Stimulated activated CD4-positive, alpha-beta T cell treated with anti-CD3 and anti-CD28 coated beads, Interleukin-4, amount 100 ng/mL, for 48 hours (primary cell): Measurements from ENCODE around the gene BRD3OS.

Source experiments
- DNase-seq, 2 donors: peaks; one replicate each; pipeline ENCODE4 v3.0.0-alpha.2; 2020; ENCODE audit warnings: low read depth in 2 of 2

Gene BRD3OS

GRCh38 chr9:134033516-134034214 lies 8.4 kb downstream of the BRD3OS start:
- no peak for DNase-seq

GRCh38 chr9:134034215-134035040 lies 9.1 kb downstream of the BRD3OS start:
- no peak for DNase-seq

GRCh38 chr9:134035041-134036039 lies 10.1 kb downstream of the BRD3OS start:
- DNase-seq: no peak

GRCh38 chr9:134036130-134036529 lies 10.8 kb downstream of the BRD3OS start:
- no peak for DNase-seq

GRCh38 chr9:134037641-134038040 lies 12.4 kb downstream of the BRD3OS start:
- DNase-seq: no peak

- DNase-seq: no peak
Observed at GRCh38 chr9:134039386-134040175, 14.3 kb downstream of the BRD3OS start.

GRCh38 chr9:134040176-134040565 lies 14.9 kb downstream of the BRD3OS start:
- DNase-seq: no peak

- DNase-seq: no peak
Observed at GRCh38 chr9:134040781-134041648, 15.7 kb downstream of the BRD3OS start.

GRCh38 chr9:134041649-134041962 lies 16.3 kb downstream of the BRD3OS start:
- DNase-seq: no peak

GRCh38 chr9:134043531-134043988 lies 18.3 kb downstream of the BRD3OS start:
- no peak for DNase-seq

- no peak for DNase-seq
Observed at GRCh38 chr9:134044944-134045343, 19.7 kb downstream of the BRD3OS start.

GRCh38 chr9:134045841-134046544 lies 20.7 kb downstream of the BRD3OS start:
- no peak for DNase-seq

- DNase-seq: no peak
Observed at GRCh38 chr9:134046894-134047681, 21.8 kb downstream of the BRD3OS start.

GRCh38 chr9:134047868-134048581 lies 22.7 kb downstream of the BRD3OS start:
- DNase-seq: no peak

- no peak for DNase-seq
Observed at GRCh38 chr9:134048582-134048968, 23.3 kb downstream of the BRD3OS start.

- no peak for DNase-seq
Observed at GRCh38 chr9:134049236-134049635, 24.0 kb downstream of the BRD3OS start.

- no peak for DNase-seq
Observed at GRCh38 chr9:134049772-134050588, 24.7 kb downstream of the BRD3OS start.
